Uterus (tissue), 2 donors: ENCODE data around the gene GLB1L3.

Experiments used
- CTCF ChIP-seq, 4 experiments: fragments of 200-600 bp in 2 of 4; fragments of 450-650 bp in 2 of 4; sonication (generic) in 2 of 4; IDR thresholded peaks; one replicate each; pipeline ENCODE4 v1.5.1; 2016 to 2019; ENCODE audit warnings: antibody characterized with exemption in 4 of 4, mild to moderate bottlenecking in 2 of 4, moderate library complexity in 1 of 4
- POLR2A ChIP-seq, 2 donors: fragments of 450-650 bp; IDR thresholded peaks; one replicate each; pipeline ENCODE4 v1.6.1; 2016; ENCODE audit warnings: antibody characterized with exemption in 2 of 2, mild to moderate bottlenecking in 1 of 2, moderate library complexity in 1 of 2

GRCh38 chr11:134257101-134257500 lies 19.1 kb upstream of the GLB1L3 start:
- TF ChIP-seq CTCF (IDR thresholded peaks at IDR 0.05) = no peak
- TF ChIP-seq POLR2A (IDR thresholded peaks at IDR 0.05) = no peak
